Gastroesophageal sphincter (tissue), 3 donors: Measurements from ENCODE around the gene ABTB2.

ENCODE experiments used
- POLR2A ChIP-seq, 2 donors: fragments of 450-650 bp; IDR thresholded peaks; one replicate each; pipeline ENCODE4 v1.6.1; 2017; ENCODE audit warnings: antibody characterized with exemption in 2 of 2, mild to moderate bottlenecking in 2 of 2, moderate library complexity in 1 of 2
- TF ChIP-seq, protein P1 (sequence below), 4 experiments: fragments of 200-600 bp in 2 of 4; fragments of 450-650 bp in 2 of 4; sonication (generic) in 1 of 4; IDR thresholded peaks; one replicate each; pipeline ENCODE4 v1.5.1; 2017 to 2019; ENCODE audit warnings: antibody characterized with exemption in 4 of 4, mild to moderate bottlenecking in 2 of 4, moderate library complexity in 2 of 4

DNA sequence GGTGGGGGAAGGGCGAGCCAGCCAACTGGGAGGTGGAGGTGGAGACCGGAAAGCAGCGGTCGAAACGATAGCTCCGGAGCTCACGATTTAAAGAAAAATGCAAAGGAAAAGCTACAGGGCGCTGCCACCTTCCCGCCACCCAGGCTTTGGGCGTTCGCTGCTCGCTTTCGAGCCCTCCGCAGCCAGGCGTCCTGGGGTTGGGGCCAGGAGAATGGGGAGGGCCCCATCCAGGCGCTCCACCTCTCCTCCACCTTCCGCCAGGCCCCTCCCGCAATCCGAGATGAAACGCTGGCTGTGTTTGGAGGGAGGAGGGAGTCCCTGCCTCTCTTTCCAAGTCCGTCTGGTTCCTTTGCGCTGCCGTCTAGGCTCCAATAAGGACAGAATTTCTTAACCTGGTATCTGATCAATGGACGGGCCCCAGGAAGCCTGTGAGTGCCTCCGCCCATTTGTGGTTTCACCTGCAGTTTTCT is 483 bp upstream of the ABTB2 start:
- TF ChIP-seq, protein P1, sequence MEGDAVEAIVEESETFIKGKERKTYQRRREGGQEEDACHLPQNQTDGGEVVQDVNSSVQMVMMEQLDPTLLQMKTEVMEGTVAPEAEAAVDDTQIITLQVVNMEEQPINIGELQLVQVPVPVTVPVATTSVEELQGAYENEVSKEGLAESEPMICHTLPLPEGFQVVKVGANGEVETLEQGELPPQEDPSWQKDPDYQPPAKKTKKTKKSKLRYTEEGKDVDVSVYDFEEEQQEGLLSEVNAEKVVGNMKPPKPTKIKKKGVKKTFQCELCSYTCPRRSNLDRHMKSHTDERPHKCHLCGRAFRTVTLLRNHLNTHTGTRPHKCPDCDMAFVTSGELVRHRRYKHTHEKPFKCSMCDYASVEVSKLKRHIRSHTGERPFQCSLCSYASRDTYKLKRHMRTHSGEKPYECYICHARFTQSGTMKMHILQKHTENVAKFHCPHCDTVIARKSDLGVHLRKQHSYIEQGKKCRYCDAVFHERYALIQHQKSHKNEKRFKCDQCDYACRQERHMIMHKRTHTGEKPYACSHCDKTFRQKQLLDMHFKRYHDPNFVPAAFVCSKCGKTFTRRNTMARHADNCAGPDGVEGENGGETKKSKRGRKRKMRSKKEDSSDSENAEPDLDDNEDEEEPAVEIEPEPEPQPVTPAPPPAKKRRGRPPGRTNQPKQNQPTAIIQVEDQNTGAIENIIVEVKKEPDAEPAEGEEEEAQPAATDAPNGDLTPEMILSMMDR (IDR thresholded peaks at IDR 0.05), result no peak
- no peak for TF ChIP-seq POLR2A (IDR thresholded peaks at IDR 0.05)
